Measurements from ENCODE around the gene HYDIN.
"Not testable (repeated sequence)": the region's sequence is repeated elsewhere in the genome, so short reads cannot be mapped to it uniquely, and the experiment has no call there.

The HYDIN gene

GRCh38 chr16:71023851-71024439, 206.6 kb downstream of the HYDIN start:
- H2BK12ac ChIP-seq (ENCODE audit: low read length); H3K4ac ChIP-seq (ENCODE audit: low read length); H2BK5ac ChIP-seq (ENCODE audit: low read length); H3K79me1 ChIP-seq (ENCODE audit: low read depth, low read length); H3K36me3 ChIP-seq (replicated peaks in 1 of 2; ENCODE audit: control insufficient read depth in 2 of 2, insufficient read depth in 2 of 2, low read length in 2 of 2); H2BK120ac ChIP-seq (ENCODE audit: low read depth, low read length); H2BK15ac ChIP-seq (ENCODE audit: low read length); H2AFZ ChIP-seq (ENCODE audit: low read length); H3K9ac ChIP-seq (ENCODE audit: low read depth, low read length, poor library complexity); H3K27ac ChIP-seq (replicated peaks; ENCODE audit: low read length); H4K8ac ChIP-seq (ENCODE audit: low read depth, low read length); H3K14ac ChIP-seq (ENCODE audit: low read length); H2AK5ac ChIP-seq (ENCODE audit: low read depth, low read length); H4K91ac ChIP-seq (ENCODE audit: low read depth, low read length, poor library complexity); H3K23ac ChIP-seq (ENCODE audit: low read depth, low read length, poor library complexity); H3K18ac ChIP-seq (ENCODE audit: low read length); H3K27me3 ChIP-seq (ENCODE audit: control insufficient read depth in 3 of 3, insufficient read depth in 3 of 3, low read depth in 1 of 3, low read length in 3 of 3); H3K4me2 ChIP-seq (ENCODE audit: insufficient read depth, low read length, poor library complexity, severe bottlenecking); DNase-seq (ENCODE audit: low spot score); H3K4me3 ChIP-seq (ENCODE audit: low read length in 2 of 2); H3K9me3 ChIP-seq (replicated peaks in 1 of 2; ENCODE audit: control insufficient read depth in 2 of 2, insufficient read depth in 1 of 2, low read depth in 1 of 2, low read length in 2 of 2); H3K4me1 ChIP-seq (ENCODE audit: control insufficient read depth in 2 of 2, insufficient read depth in 1 of 2, low read depth in 1 of 2, low read length in 2 of 2): not testable (repeated sequence)
- no CpG with 5 or more reads among the region's 3 CpGs for WGBS, 2 donors (ENCODE audit: extremely low coverage in 2 of 2, insufficient read length in 2 of 2, insufficient replicate concordance in 1 of 2)

- not testable (repeated sequence) for H2BK5ac ChIP-seq (ENCODE audit: low read length); H3K9ac ChIP-seq (ENCODE audit: low read depth, low read length, poor library complexity); H3K27me3 ChIP-seq (ENCODE audit: control insufficient read depth in 3 of 3, insufficient read depth in 3 of 3, low read depth in 1 of 3, low read length in 3 of 3); H3K14ac ChIP-seq (ENCODE audit: low read length); H3K9me3 ChIP-seq (replicated peaks in 1 of 2; ENCODE audit: control insufficient read depth in 2 of 2, insufficient read depth in 1 of 2, low read depth in 1 of 2, low read length in 2 of 2); H3K4ac ChIP-seq (ENCODE audit: low read length); H2BK120ac ChIP-seq (ENCODE audit: low read depth, low read length); H3K23ac ChIP-seq (ENCODE audit: low read depth, low read length, poor library complexity); H4K91ac ChIP-seq (ENCODE audit: low read depth, low read length, poor library complexity); H4K8ac ChIP-seq (ENCODE audit: low read depth, low read length); H3K4me1 ChIP-seq (ENCODE audit: control insufficient read depth in 2 of 2, insufficient read depth in 1 of 2, low read depth in 1 of 2, low read length in 2 of 2); H3K36me3 ChIP-seq (replicated peaks in 1 of 2; ENCODE audit: control insufficient read depth in 2 of 2, insufficient read depth in 2 of 2, low read length in 2 of 2); H2AK5ac ChIP-seq (ENCODE audit: low read depth, low read length); H3K79me1 ChIP-seq (ENCODE audit: low read depth, low read length); H3K18ac ChIP-seq (ENCODE audit: low read length); H2BK12ac ChIP-seq (ENCODE audit: low read length); H3K4me2 ChIP-seq (ENCODE audit: insufficient read depth, low read length, poor library complexity, severe bottlenecking); H3K27ac ChIP-seq (replicated peaks; ENCODE audit: low read length); H2AFZ ChIP-seq (ENCODE audit: low read length); DNase-seq (ENCODE audit: low spot score); H3K4me3 ChIP-seq (ENCODE audit: low read length in 2 of 2); H2BK15ac ChIP-seq (ENCODE audit: low read length)
- WGBS, 2 donors (ENCODE audit: extremely low coverage in 2 of 2, insufficient read length in 2 of 2, insufficient replicate concordance in 1 of 2) = no CpG with 5 or more reads among the region's 5 CpGs
Measured at GRCh38 chr16:71021961-71022537, 208.5 kb downstream of the HYDIN start.

- not testable (repeated sequence) for H3K79me1 ChIP-seq (ENCODE audit: low read depth, low read length); H4K8ac ChIP-seq (ENCODE audit: low read depth, low read length); H2BK15ac ChIP-seq (ENCODE audit: low read length); H3K18ac ChIP-seq (ENCODE audit: low read length); H3K9ac ChIP-seq (ENCODE audit: low read depth, low read length, poor library complexity); H3K14ac ChIP-seq (ENCODE audit: low read length); H3K36me3 ChIP-seq (replicated peaks in 1 of 2; ENCODE audit: control insufficient read depth in 2 of 2, insufficient read depth in 2 of 2, low read length in 2 of 2); H3K4me3 ChIP-seq (ENCODE audit: low read length in 2 of 2); H2AFZ ChIP-seq (ENCODE audit: low read length); H2AK5ac ChIP-seq (ENCODE audit: low read depth, low read length); DNase-seq (ENCODE audit: low spot score); H2BK5ac ChIP-seq (ENCODE audit: low read length); H2BK120ac ChIP-seq (ENCODE audit: low read depth, low read length); H3K27me3 ChIP-seq (ENCODE audit: control insufficient read depth in 3 of 3, insufficient read depth in 3 of 3, low read depth in 1 of 3, low read length in 3 of 3); H3K4me2 ChIP-seq (ENCODE audit: insufficient read depth, low read length, poor library complexity, severe bottlenecking); H3K4ac ChIP-seq (ENCODE audit: low read length); H2BK12ac ChIP-seq (ENCODE audit: low read length); H3K23ac ChIP-seq (ENCODE audit: low read depth, low read length, poor library complexity); H4K91ac ChIP-seq (ENCODE audit: low read depth, low read length, poor library complexity); H3K9me3 ChIP-seq (replicated peaks in 1 of 2; ENCODE audit: control insufficient read depth in 2 of 2, insufficient read depth in 1 of 2, low read depth in 1 of 2, low read length in 2 of 2); H3K4me1 ChIP-seq (ENCODE audit: control insufficient read depth in 2 of 2, insufficient read depth in 1 of 2, low read depth in 1 of 2, low read length in 2 of 2); H3K27ac ChIP-seq (replicated peaks; ENCODE audit: low read length)
- no CpG with 5 or more reads among the region's 6 CpGs for WGBS, 2 donors (ENCODE audit: extremely low coverage in 2 of 2, insufficient read length in 2 of 2, insufficient replicate concordance in 1 of 2)
Measured at GRCh38 chr16:71019067-71019682, 211.3 kb downstream of the HYDIN start.

GRCh38 chr16:71015419-71015818, 215.1 kb downstream of the HYDIN start:
- not testable (repeated sequence) for H2BK120ac ChIP-seq (ENCODE audit: low read depth, low read length); H3K27ac ChIP-seq (replicated peaks; ENCODE audit: low read length); H2BK15ac ChIP-seq (ENCODE audit: low read length); H2BK12ac ChIP-seq (ENCODE audit: low read length); H3K4me2 ChIP-seq (ENCODE audit: insufficient read depth, low read length, poor library complexity, severe bottlenecking); H3K4ac ChIP-seq (ENCODE audit: low read length); H3K14ac ChIP-seq (ENCODE audit: low read length); H2BK5ac ChIP-seq (ENCODE audit: low read length); H2AFZ ChIP-seq (ENCODE audit: low read length); H4K8ac ChIP-seq (ENCODE audit: low read depth, low read length); DNase-seq (ENCODE audit: low spot score); H3K4me1 ChIP-seq (ENCODE audit: control insufficient read depth in 2 of 2, insufficient read depth in 1 of 2, low read depth in 1 of 2, low read length in 2 of 2); H3K9ac ChIP-seq (ENCODE audit: low read depth, low read length, poor library complexity); H3K36me3 ChIP-seq (replicated peaks in 1 of 2; ENCODE audit: control insufficient read depth in 2 of 2, insufficient read depth in 2 of 2, low read length in 2 of 2); H2AK5ac ChIP-seq (ENCODE audit: low read depth, low read length); H4K91ac ChIP-seq (ENCODE audit: low read depth, low read length, poor library complexity); H3K18ac ChIP-seq (ENCODE audit: low read length); H3K23ac ChIP-seq (ENCODE audit: low read depth, low read length, poor library complexity); H3K9me3 ChIP-seq (replicated peaks in 1 of 2; ENCODE audit: control insufficient read depth in 2 of 2, insufficient read depth in 1 of 2, low read depth in 1 of 2, low read length in 2 of 2); H3K79me1 ChIP-seq (ENCODE audit: low read depth, low read length); H3K4me3 ChIP-seq (ENCODE audit: low read length in 2 of 2); H3K27me3 ChIP-seq (ENCODE audit: control insufficient read depth in 3 of 3, insufficient read depth in 3 of 3, low read depth in 1 of 3, low read length in 3 of 3)
- WGBS, 2 donors (ENCODE audit: extremely low coverage in 2 of 2, insufficient read length in 2 of 2, insufficient replicate concordance in 1 of 2) = no CpG with 5 or more reads among the region's 10 CpGs
